CD4-positive, CD25-positive, alpha-beta regulatory T cell (primary cell): Measurements from ENCODE around the gene OCA2. TPM values are rescaled to one million over a fixed set of nuclear protein-coding genes. Genes with fewer than 3 reads are reported as not detected.

ENCODE experiments used
- ATAC-seq, 2 donors: fragments of 150-1000 bp; cut with Tn5 transposase; one replicate each; pipeline ENCODE4 v1.10.0; 2021; ENCODE audit warnings: low read depth in 2 of 2, moderate number of reproducible peaks in 2 of 2, moderate library complexity in 1 of 2
- DNase-seq, 3 donors: peaks; one replicate each; pipeline versions ENCODE4 v3.0.0 to v3.0.0-alpha.2; 2012 to 2022; ENCODE audit warnings: mixed read lengths in 1 of 3
- H3K27ac ChIP-seq: one replicate; pipeline ENCODE4 v1.7.0; 2013; ENCODE audit warnings: mild to moderate bottlenecking, low read length; ENCODE audit not compliant: insufficient read depth, poor library complexity, severe bottlenecking
- H3K27me3 ChIP-seq: one replicate; pipeline ENCODE4 v1.7.0; 2013; ENCODE audit warnings: low read length; ENCODE audit not compliant: control insufficient read depth, insufficient read depth
- H3K36me3 ChIP-seq: one replicate; pipeline ENCODE4 v1.7.0; 2013; ENCODE audit warnings: mild to moderate bottlenecking, low read length, moderate library complexity; ENCODE audit not compliant: control insufficient read depth, insufficient read depth
- H3K4me1 ChIP-seq: 2 replicates; pipeline ENCODE4 v1.7.0; 2013; ENCODE audit warnings: mild to moderate bottlenecking, low read length; ENCODE audit not compliant: insufficient read depth, control insufficient read depth, poor library complexity, severe bottlenecking
- H3K4me3 ChIP-seq: one replicate; pipeline ENCODE4 v1.7.0; 2013; ENCODE audit warnings: low read depth, mild to moderate bottlenecking, low read length, moderate library complexity
- H3K9me3 ChIP-seq, 2 experiments: 1 replicate in 1 of 2; 2 replicates in 1 of 2; pipeline ENCODE4 v1.7.0; 2013; ENCODE audit warnings: low read length in 2 of 2, mild to moderate bottlenecking in 1 of 2, moderate library complexity in 1 of 2; ENCODE audit not compliant: control insufficient read depth in 2 of 2
- H3K27ac Mint-ChIP-seq, 3 donors: one replicate each; pipeline ENCODE4 v1.8.0; 2020 to 2022; ENCODE audit warnings: mild to moderate bottlenecking in 3 of 3, mixed read lengths in 3 of 3, moderate library complexity in 2 of 3
- H3K27me3 Mint-ChIP-seq: one replicate; pipeline ENCODE4 v1.8.0; 2022; ENCODE audit warnings: mild to moderate bottlenecking, mixed read lengths
- H3K36me3 Mint-ChIP-seq: one replicate; pipeline ENCODE4 v1.8.0; 2020; ENCODE audit warnings: mixed read lengths
- H3K4me1 Mint-ChIP-seq, 4 donors: one replicate each; pipeline ENCODE4 v1.8.0; 2020 to 2022; ENCODE audit warnings: mixed read lengths in 4 of 4, mild to moderate bottlenecking in 1 of 4
- H3K4me3 Mint-ChIP-seq, 4 donors: one replicate each; pipeline ENCODE4 v1.8.0; 2020 to 2022; ENCODE audit warnings: mild to moderate bottlenecking in 4 of 4, mixed read lengths in 4 of 4, moderate library complexity in 3 of 4
- H3K9me3 Mint-ChIP-seq, 7 donors: one replicate each; pipeline ENCODE4 v1.8.0; 2020 to 2022; ENCODE audit warnings: mixed read lengths in 7 of 7, mild to moderate bottlenecking in 3 of 7, moderate library complexity in 2 of 7
- polyA plus RNA-seq, 4 donors: library from polyadenylated mRNA; unstranded; fragments of 300-500 nt; fragmentation: Illumina TruSeq; gene quantifications; one replicate each; pipeline ENCODE4 v1.2.3, GENCODE V29; 2021
- total RNA-seq: library from RNA; stranded (reverse); gene quantifications from one replicate; pipeline ENCODE4 v1.2.3, GENCODE V29; 2022

The OCA2 gene
- total and polyA plus RNA-seq, 5 donors from 2014 or later = not detected

DNA sequence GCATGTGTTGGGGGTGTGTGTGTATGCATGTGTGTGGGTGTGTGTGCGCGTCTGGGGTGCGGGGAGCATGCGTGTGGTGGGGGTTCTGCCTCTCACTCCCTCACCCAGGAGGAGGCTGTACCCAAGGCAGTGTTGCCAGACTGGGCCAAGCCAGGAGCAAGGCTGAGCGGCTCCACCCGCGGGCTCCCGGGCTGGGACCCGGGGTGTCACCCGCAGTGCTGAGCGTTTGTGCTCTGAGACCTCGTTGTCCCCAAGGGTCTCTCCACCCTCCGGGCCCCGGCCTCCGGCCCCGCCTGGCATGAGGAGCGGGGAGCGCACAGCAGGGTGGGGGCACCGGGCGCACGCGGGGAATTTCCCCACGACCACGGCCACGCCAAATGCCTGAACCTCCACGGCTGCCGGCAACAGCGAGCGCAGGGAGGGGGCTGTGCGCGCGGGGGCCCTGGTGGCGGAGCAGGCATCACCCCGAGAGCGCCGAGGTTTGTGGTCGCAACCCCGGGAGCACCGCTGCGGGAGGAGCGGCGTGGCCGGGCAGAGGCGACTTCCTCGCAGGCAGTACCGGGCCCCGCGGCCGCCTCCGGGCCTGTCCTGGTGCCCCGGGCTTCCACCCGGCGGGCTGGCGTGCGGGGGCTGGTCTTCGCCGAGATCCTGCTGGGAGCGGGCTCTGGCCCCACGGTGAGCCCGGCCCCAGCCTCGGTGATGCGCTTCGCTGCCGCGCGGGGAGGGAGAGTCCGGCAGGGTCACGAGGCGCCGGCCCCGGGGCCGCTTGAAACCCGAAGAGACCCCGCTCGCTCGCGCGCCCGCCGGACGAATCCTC, 7.4 kb upstream of the OCA2 start:
- H3K9me3 Mint-ChIP-seq = peaks cover 0 to 4% (median 0%) of the 10 kb centered on the region in 7 donors
- H3K27ac ChIP-seq = no peak overlapping the region
- no peaks in the 10 kb centered on the region for H3K9me3 ChIP-seq
- DNase-seq (peak in 2 of 3 donors; percentile 30 to 31), ATAC-seq (peak; percentile 20 to 21)
- H3K27me3 Mint-ChIP-seq = peaks cover 23% of the 10 kb centered on the region
- H3K27me3 ChIP-seq = peaks cover 4% of the 10 kb centered on the region
- peaks cover 0 to 19% (median 7%) of the 10 kb centered on the region in 4 donors for H3K4me1 Mint-ChIP-seq
- H3K36me3 ChIP-seq = peaks cover 2% of the 10 kb centered on the region
- H3K4me3 Mint-ChIP-seq = peak overlapping the region in 2 of 4 donors; percentile 66 to 88
- H3K36me3 Mint-ChIP-seq = peaks cover 7% of the 10 kb centered on the region
- no peak overlapping the region for H3K27ac Mint-ChIP-seq
- no peak overlapping the region for H3K4me3 ChIP-seq
- H3K4me1 ChIP-seq = peaks cover 20% of the 10 kb centered on the region

DNA sequence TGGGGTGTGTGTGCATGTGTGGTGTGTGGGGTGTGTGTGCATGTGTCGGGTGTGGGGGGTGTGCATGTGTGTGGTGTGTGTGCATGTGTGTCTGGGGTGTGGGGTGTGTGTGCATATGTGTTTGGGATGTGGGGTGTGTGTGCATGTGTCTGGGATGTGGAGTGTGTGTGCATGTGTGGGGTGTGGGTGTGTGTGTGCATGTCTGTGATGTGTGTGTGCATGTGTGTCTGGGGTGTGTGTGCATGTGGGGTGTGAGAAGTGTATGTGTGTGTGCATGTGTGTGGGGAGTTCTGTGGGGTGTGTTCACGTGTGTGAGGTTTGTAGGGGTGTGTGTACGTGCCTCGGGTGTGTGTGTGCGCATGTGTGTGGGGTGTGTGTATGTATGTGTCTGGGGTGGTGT, 6.7 kb upstream of the OCA2 start:
- Histone ChIP-seq H3K4me3 (no peak overlapping the region), H3K27ac (no peak overlapping the region), H3K9me3 (no peaks in the 10 kb centered on the region), H3K4me1 (peaks cover 20% of the 10 kb centered on the region), H3K36me3 (no peaks in the 10 kb centered on the region), H3K27me3 (peaks cover 4% of the 10 kb centered on the region)
- H3K4me3 Mint-ChIP-seq = peak overlapping the region in 2 of 4 donors; percentile 66 to 74
- DNase-seq (no peak), ATAC-seq (no peak)
- peaks cover 0 to 4% (median 0%) of the 10 kb centered on the region in 7 donors for H3K9me3 Mint-ChIP-seq
- peaks cover 23% of the 10 kb centered on the region for H3K27me3 Mint-ChIP-seq
- peaks cover 0 to 19% (median 4%) of the 10 kb centered on the region in 4 donors for H3K4me1 Mint-ChIP-seq
- H3K27ac Mint-ChIP-seq = no peak overlapping the region
- peaks cover 4% of the 10 kb centered on the region for H3K36me3 Mint-ChIP-seq

DNA sequence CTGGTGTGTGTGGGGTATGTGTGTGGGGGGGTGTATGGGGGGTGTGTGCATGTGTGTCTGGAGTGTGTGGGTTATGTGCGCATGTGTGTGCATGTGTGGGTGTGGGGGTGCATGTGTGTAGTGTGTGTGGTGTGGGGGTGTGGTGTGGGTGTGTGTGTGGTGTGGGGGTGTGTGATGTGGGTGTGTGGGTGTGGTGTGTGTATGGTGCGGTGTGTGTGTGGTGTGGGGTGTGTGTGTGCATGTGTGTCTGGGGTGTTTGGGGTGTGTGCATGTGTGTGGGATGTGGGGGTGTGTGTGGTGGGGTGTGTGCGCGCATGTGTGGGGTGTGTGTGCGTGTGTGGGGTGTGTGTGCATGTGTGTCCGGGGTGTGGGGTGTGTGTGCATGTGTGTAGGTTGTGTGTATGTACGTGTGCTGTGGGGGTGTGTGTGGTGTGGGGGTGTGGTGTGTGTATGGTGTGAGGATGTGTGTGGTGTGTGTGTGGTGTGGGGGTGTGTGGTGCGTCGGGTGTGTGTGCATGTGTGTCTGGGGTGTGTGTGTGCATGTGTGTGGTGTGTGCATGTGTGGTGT, 6.2 kb upstream of the OCA2 start:
- Histone ChIP-seq H3K27me3 (peaks cover 6% of the 10 kb centered on the region), H3K9me3 (no peaks in the 10 kb centered on the region), H3K36me3 (no peaks in the 10 kb centered on the region), H3K4me1 (peaks cover 20% of the 10 kb centered on the region), H3K4me3 (no peak overlapping the region), H3K27ac (no peak overlapping the region)
- Mint-ChIP-seq H3K27ac (no peak overlapping the region), H3K36me3 (peaks cover 4% of the 10 kb centered on the region), H3K4me1 (peaks cover 0 to 20% (median 3%) of the 10 kb centered on the region in 4 donors), H3K4me3 (peak overlapping the region in 2 of 4 donors; percentile 66 to 74), H3K27me3 (peaks cover 26% of the 10 kb centered on the region), H3K9me3 (peaks cover 0 to 4% (median 0%) of the 10 kb centered on the region in 7 donors)
- ATAC-seq = no peak
- DNase-seq = no peak

DNA sequence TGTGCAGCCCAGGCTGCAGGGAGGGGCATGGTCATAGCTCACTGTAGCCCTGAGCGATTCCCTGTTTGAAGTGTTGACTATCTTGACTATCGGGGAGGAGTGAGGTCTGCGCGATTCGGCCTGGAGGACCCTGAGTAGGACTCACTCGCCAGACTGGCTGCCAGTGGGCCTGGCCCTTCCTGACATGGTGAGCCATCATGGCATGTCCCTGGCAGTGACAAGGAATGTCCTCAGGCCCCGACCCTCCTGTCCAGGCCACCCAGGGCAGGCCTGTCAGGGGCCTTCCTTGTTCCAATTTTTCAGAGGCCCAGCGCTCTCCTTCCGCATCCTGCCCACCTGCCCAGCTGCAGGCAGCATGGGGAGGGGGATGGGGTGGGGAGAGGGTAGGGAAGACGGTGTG, 5.2 kb upstream of the OCA2 start:
- Histone ChIP-seq H3K4me3 (no peak overlapping the region), H3K9me3 (no peaks in the 10 kb centered on the region), H3K4me1 (peaks cover 21% of the 10 kb centered on the region), H3K36me3 (no peaks in the 10 kb centered on the region), H3K27me3 (peaks cover 15% of the 10 kb centered on the region), H3K27ac (no peak overlapping the region)
- H3K27me3 Mint-ChIP-seq = peaks cover 36% of the 10 kb centered on the region
- ATAC-seq (no peak), DNase-seq (no peak)
- no peak overlapping the region for H3K27ac Mint-ChIP-seq
- peaks cover 0 to 7% (median 2%) of the 10 kb centered on the region in 7 donors for H3K9me3 Mint-ChIP-seq
- H3K4me1 Mint-ChIP-seq = peaks cover 5 to 26% (median 9%) of the 10 kb centered on the region in 4 donors
- H3K36me3 Mint-ChIP-seq = peaks cover under 1% of the 10 kb centered on the region
- no peak overlapping the region for H3K4me3 Mint-ChIP-seq

DNA sequence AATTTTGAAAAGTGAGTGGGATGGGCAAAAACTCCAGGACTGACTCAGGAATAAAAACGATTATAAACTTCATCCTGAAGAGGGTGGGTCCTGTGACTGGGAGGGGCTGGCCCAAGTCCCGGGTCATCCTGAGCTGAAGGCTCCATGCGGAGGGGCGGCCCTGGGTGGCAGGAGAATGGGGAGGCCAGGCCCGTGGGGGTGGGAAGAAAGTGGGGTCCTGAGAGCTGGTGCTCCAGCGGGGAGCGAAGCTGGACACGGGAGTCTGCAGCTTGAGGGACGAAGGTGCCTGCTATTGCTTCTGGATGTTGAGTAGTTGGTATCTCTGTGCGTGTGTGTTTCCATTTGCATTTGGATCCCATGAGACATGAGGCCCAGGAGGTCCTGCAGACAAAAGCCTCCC, 4.7 kb upstream of the OCA2 start:
- H3K9me3 Mint-ChIP-seq = peaks cover 0 to 7% (median 2%) of the 10 kb centered on the region in 7 donors
- H3K36me3 Mint-ChIP-seq = no peaks in the 10 kb centered on the region
- no peak overlapping the region for H3K27ac Mint-ChIP-seq
- no peaks in the 10 kb centered on the region for H3K9me3 ChIP-seq
- H3K27ac ChIP-seq = no peak overlapping the region
- peaks cover 5 to 29% (median 9%) of the 10 kb centered on the region in 4 donors for H3K4me1 Mint-ChIP-seq
- no peak overlapping the region for H3K4me3 ChIP-seq
- DNase-seq (no peak), ATAC-seq (no peak)
- peaks cover 15% of the 10 kb centered on the region for H3K27me3 ChIP-seq
- peaks cover 26% of the 10 kb centered on the region for H3K4me1 ChIP-seq
- H3K36me3 ChIP-seq = no peaks in the 10 kb centered on the region
- peaks cover 35% of the 10 kb centered on the region for H3K27me3 Mint-ChIP-seq
- H3K4me3 Mint-ChIP-seq = no peak overlapping the region

DNA sequence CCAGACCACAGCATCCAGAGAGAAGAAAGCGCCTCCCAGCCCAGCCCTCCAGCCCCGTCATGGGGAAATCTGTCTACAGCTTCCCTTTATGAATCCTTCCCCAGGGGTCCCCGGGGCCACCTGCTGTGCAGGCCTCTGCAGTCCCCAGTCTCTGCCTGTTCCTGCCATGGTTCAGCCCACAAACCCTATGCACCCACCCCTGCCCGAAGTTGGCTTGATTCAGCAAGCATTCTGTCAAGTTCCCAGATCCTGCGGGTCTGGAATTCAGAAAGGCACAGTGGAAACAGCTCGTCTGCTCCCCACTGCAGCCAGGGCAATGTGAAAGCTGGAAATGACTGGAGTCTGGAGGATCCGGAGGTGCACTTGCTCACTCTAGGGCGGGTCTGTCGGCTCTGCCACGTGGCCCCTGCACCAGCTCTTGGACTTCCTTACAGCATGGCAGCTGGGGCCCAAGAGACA, 2.9 kb upstream of the OCA2 start:
- H3K27me3 ChIP-seq = peaks cover 29% of the 10 kb centered on the region

DNA sequence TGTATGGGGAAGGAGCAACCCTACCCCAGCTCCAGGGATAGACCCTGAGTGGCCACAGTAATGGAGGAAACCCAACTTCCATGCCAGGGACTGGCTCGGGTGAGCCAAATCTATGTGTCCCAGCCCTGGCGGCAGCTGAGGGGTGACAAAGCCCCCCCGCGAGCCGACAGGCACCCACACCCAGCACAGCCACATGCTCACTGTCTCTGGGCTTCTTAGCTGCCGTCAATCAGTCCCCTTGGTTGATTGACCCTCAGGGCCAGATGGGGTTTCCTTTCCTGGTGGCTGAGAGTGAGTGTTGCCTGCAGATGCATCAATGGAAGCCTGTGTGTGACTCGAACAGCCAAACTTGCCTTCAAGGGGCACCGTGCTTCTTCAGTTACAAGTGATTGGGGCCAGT, 2.1 kb upstream of the OCA2 start:
- Histone ChIP-seq H3K36me3 (no peaks in the 10 kb centered on the region), H3K9me3 (no peaks in the 10 kb centered on the region), H3K4me1 (peaks cover 28% of the 10 kb centered on the region), H3K27ac (no peak overlapping the region), H3K27me3 (peaks cover 29% of the 10 kb centered on the region), H3K4me3 (no peak overlapping the region)
- peaks cover 9 to 42% (median 13%) of the 10 kb centered on the region in 4 donors for H3K4me1 Mint-ChIP-seq
- no peak overlapping the region for H3K27ac Mint-ChIP-seq
- peaks cover 51% of the 10 kb centered on the region for H3K27me3 Mint-ChIP-seq
- no peaks in the 10 kb centered on the region for H3K36me3 Mint-ChIP-seq
- H3K4me3 Mint-ChIP-seq = no peak overlapping the region
- H3K9me3 Mint-ChIP-seq = peaks cover 0 to 7% (median 3%) of the 10 kb centered on the region in 7 donors
- DNase-seq (no peak), ATAC-seq (no peak)

More for the DNA sequence above, 2.9 kb upstream of the OCA2 start:
- H3K4me3 ChIP-seq = no peak overlapping the region
- H3K27ac ChIP-seq = no peak overlapping the region
- H3K4me3 Mint-ChIP-seq = no peak overlapping the region
- H3K9me3 ChIP-seq = no peaks in the 10 kb centered on the region
- DNase-seq (no peak), ATAC-seq (no peak)
- H3K9me3 Mint-ChIP-seq = peaks cover 0 to 7% (median 3%) of the 10 kb centered on the region in 7 donors
- peaks cover 48% of the 10 kb centered on the region for H3K27me3 Mint-ChIP-seq
- peaks cover 28% of the 10 kb centered on the region for H3K4me1 ChIP-seq
- no peaks in the 10 kb centered on the region for H3K36me3 Mint-ChIP-seq
- H3K4me1 Mint-ChIP-seq = peaks cover 9 to 38% (median 12%) of the 10 kb centered on the region in 4 donors
- no peaks in the 10 kb centered on the region for H3K36me3 ChIP-seq
- H3K27ac Mint-ChIP-seq = no peak overlapping the region
